GM21515 (cell line): Measurements from ENCODE around the gene DPP6.
A peak's percentile ranks its signal among the peaks of the same experiment; 100 is the strongest.

Source experiments
- ATAC-seq: cut with Tn5 transposase; IDR thresholded peaks from one replicate; pipeline ENCODE4 v1.9.1; 2021; ENCODE audit not compliant: unreplicated experiment

Gene DPP6

DNA sequence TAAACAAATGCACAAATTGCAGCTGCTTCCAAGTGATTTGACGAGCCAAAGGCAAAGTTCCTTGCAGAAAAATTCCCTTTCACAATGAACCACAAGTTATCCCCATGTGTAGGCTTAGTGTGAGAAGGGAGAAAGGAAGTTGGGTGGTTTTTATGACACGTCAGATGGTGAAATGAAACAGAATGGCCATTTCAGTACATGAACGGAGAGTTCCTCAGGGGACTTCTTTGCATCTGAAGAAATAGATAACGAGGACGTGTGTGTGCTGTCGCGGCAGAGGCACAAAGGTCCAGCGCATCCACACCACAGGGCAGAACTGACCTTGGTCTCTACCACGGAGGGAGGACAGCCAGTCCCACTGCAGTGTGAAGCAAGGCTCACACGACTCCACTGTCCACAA is 814.9 kb downstream of the DPP6 start:
- peak; percentile 49 for ATAC-seq

DNA sequence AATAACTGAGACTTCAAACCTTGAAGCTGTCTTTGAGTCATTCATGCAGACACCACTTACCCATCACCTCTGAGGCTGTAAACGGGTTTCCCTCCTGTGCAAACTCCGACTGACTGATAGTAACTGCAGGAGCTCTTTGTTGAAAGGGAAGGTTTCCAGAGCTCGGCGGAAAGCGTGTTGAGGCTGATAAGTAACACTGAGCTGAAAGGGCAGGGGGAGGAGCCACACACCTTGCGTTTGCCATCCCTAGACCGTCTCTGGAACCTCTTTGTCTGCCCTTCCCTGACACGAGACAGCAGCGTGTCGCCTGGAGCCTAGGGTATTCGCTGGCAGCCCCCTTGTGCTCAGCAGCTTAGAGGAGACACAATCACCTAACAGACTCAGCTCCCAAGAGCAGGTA is 816.7 kb downstream of the DPP6 start:
- no peak for ATAC-seq

DNA sequence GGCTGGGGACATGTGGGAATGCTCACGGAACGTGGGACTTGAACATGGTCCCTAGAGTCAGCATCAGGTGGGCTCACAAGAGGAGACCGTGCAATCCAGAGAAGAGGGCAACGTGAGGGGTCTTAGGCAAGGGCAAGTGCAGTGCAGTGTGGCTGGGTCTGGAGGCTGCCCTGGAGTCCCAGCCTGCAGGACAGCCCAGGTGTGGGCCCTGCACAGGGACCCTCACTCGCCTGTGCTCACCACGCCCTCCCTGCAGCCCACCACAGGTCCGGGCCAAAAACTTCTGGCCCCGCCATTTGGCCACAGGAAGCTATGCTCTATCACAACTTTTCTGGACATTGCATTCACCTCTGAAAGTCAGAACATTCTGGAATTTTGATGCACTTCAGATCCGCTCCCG is 817.2 kb downstream of the DPP6 start:
- no peak for ATAC-seq

GRCh38 chr7:154871507-154871906 is 819.3 kb downstream of the DPP6 start:
- no peak for ATAC-seq

DNA sequence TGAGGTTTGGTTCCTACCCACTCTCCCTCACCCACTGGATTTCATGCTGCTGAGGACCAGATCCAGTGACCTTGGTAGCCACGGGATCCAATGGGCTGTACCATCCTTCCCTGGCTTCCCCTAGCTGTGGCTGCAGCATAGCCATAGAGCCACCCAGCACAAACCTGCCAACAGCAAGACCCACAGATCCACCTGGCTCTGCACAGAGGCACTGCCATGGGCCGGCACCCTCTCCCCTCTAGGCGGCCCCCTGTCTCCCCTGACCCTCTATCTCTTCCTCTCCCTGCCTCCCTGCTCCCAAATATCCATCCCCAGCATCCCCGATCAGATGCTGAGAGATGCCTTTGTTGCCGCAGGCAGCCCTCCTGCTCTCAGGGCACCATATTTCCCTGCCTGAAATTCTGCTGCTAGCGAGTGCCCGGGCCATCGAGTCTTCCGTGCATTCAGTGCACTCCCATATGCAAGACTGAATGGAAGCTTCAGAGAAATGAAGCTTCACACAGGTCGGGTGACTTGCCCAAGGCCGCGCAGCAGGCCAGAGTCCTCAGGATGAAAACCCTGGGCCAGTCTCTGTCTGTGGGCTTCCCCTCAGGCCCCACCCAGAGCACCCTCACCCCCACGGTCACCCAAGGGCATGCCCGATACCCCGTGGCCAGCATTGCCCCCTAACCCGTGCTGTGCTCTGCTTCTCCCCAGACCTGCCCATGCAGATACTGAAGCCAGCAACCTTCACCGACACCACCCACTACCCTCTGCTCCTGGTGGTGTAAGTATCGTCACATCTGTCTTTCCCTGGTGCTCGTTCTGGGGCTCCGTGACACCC is 819.9 kb downstream of the DPP6 start:
- no peak for ATAC-seq

GRCh38 chr7:154872811-154873499 is 820.8 kb downstream of the DPP6 start:
- ATAC-seq: no peak

GRCh38 chr7:154873500-154874121 is 821.4 kb downstream of the DPP6 start:
- no peak for ATAC-seq

DNA sequence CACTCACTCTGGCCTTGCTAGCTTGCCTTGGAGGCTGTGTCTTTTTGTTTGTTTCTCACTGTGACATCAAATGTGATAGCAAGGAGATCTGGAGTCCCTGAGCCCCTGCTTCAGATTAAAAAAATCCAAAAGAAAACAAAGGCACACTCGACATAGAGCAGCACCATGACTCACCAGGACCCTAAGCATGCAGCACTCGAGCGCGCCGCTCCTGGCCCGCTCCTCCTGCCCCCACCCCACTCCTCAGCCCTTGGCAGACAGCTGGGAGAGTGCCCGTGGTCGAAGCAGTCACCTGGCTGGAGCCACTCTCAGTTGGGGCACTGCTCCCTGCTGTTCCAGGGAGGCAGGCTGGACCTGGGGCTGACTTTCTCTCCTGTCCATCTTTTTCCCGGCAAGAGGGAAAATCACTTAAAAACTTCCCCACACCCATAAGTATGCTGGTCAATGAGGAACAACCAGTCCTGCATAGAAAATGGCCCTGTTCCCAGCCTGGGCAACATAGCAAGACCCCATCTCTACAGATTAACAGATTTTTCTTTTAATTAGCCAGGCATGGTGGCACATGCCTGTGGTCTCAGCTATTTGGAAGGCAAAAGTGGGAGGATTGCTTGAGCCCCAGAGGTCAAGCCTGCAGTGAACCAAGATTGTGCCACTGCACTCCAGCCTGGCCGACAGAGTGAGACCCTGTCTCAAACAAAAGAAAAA is 822.4 kb downstream of the DPP6 start:
- ATAC-seq: no peak

DNA sequence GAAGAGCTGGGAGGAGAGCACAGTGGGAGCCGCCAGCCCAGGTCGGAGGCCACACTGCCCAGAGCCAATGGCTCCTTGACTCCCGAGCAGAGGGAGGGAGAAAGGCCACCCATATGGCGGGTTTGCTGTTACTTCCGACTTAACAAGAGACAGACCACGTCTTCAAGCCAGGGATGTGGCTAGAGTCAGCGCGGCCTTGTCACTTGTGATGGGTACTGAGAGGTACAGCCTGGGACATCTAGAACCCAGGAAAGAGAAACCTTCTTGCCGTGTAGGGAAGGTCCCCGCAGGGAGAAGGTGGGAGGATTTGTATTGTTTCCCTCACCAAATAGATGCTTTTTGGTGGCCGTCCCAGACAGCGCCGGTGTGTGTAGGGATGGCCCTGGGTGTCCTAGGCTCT is 823.1 kb downstream of the DPP6 start:
- no peak for ATAC-seq

GRCh38 chr7:154876516-154876915 is 824.3 kb downstream of the DPP6 start:
- no peak for ATAC-seq

GRCh38 chr7:154877031-154877430 is 824.8 kb downstream of the DPP6 start:
- no peak for ATAC-seq

DNA sequence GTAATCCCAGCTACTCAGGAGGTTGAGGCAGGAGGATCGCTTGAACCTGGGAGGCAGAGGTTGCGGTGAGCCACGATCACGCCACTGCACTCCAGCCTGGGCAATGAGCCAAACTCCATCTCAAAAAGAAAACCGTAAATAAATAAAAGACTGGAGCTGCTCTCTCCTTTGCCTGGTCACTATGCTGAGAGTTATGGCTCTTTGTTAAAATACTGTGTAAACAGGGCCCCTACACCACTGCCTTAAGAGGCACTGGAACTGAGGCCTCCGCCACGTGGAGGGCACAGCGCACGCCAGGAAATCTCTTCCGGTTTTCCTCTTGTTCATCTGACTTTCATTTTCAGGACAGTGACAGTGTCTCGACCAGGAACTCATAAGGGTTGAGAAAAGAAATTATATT is 827.4 kb downstream of the DPP6 start:
- no peak for ATAC-seq

- ATAC-seq: no peak
These were observed 828.3 kb downstream of the DPP6 start for GRCh38 chr7:154880513-154880912.

DNA sequence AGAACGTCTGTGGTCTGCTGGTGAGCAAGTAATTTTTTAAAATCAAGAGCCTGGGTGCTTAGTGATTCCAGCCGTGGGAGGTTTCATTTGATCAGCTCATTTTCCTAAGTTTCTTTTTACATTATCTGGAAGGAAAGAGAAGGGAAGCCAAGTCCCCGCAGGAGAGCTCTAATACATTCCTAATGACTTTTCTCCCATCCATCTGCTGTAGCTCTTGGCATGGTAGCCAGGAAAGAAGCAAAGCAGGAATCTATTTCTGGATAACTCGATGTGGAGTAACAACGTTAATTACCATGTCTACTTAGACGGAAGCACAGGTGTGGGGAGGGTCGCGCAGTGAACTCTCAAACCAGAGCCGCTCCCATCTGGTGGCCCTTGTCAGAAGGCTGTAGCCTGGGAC is 828.8 kb downstream of the DPP6 start:
- no peak for ATAC-seq

- ATAC-seq: no peak
These were observed 829.3 kb downstream of the DPP6 start for GRCh38 chr7:154881526-154881925.

GRCh38 chr7:154882931-154883474 is 830.8 kb downstream of the DPP6 start:
- no peak for ATAC-seq

- no peak for ATAC-seq
These were observed 832.2 kb downstream of the DPP6 start for GRCh38 chr7:154884348-154884920.

DNA sequence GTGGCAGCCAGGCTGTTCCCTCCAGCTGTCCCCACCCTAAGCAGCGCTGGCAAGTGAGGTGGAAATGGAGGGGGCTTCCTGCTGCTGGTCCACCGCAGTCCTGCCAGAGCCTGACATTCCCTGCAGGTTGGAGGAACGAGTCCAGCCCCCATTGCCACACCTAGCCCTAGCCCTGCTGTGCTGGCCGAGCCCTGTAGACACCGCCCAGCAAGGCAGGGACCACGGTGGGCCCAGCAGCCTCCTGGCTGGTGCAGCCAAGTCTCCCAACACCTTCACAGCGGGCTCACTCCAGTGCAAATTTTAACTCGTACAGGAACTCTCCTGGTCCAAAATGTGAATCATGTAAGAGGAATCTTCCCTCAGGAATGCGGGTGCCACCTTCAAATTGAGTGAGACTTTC is 834.4 kb downstream of the DPP6 start:
- no peak for ATAC-seq

GRCh38 chr7:154888690-154889089 is 836.5 kb downstream of the DPP6 start:
- no peak for ATAC-seq

GRCh38 chr7:154892459-154892858 is 840.3 kb downstream of the DPP6 start:
- no peak for ATAC-seq

DNA sequence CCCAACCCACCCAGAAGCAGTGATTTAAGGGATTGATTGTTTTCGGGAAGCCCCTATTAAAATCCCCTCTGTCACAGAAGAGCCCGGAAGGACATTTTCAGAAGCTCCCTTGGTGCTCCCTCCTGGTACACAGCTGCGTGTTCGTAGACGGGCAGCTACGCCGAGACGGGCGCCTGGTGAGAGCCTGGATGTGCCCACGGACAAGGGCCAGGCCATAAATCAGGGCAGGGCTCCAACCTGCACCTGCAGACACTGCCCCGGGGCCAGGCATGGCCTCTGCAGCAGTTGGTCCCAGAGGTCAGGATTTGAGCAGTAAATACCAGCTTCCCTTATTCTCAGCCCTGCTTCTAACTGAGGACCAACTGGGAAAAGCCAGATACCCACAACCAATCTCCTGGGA is 843.9 kb downstream of the DPP6 start:
- ATAC-seq: no peak
